B cell (primary cell): ENCODE measurements around the gene CLCA4. TPM values are rescaled to one million over a fixed set of nuclear protein-coding genes. Genes with fewer than 3 reads are reported as not detected.

Source experiments
- ATAC-seq: fragments of 200-7000 bp; cut with Tn5 transposase; one replicate; pipeline ENCODE4 v1.10.0; 2021; ENCODE audit warnings: low read depth, mild to moderate bottlenecking, moderate number of reproducible peaks, moderate library complexity
- CTCF ChIA-PET: fragments of 350-600 bp; sonication (Branson Sonifier 250); formaldehyde crosslinking; loops from one replicate; lab custom pipeline; 2021; ENCODE audit warnings: antibody characterized with exemption, inconsistent platforms; lab: Charles Lee
- POLR2A ChIA-PET: fragments of 350-600 bp; sonication (Branson Sonifier 250); formaldehyde crosslinking; loops from one replicate; lab custom pipeline; 2021; ENCODE audit warnings: antibody characterized with exemption; lab: Charles Lee
- DNase-seq: peaks from one replicate; pipeline ENCODE4 v3.0.0; 2013
- H2AFZ ChIP-seq: 2 replicates; pipeline ENCODE4 v1.6.1; 2012; ENCODE audit warnings: mild to moderate bottlenecking, low read depth, low read length; ENCODE audit not compliant: insufficient read depth, poor library complexity, severe bottlenecking
- H3K27ac ChIP-seq, 2 donors: 1 replicate in 1 of 2; 2 replicates in 1 of 2; pipeline ENCODE4 v1.5.1; 2012 to 2013; ENCODE audit warnings: low read length in 2 of 2, mild to moderate bottlenecking in 2 of 2, moderate library complexity in 1 of 2
- H3K27me3 ChIP-seq, 4 experiments: fragments of 200-600 bp in 1 of 4; sonication (generic) in 1 of 4; replicated peaks in 1 of 4; 1 replicate in 2 of 4; 2 replicates in 2 of 4; pipeline versions ENCODE4 v1.6.1 to v1.7.0; 2013 to 2016; ENCODE audit warnings: low read length in 3 of 4, mild to moderate bottlenecking in 2 of 4, mixed read lengths in 1 of 4, moderate library complexity in 1 of 4; ENCODE audit not compliant: insufficient read depth in 4 of 4, control insufficient read depth in 3 of 4; ENCODE audit errors: control extremely low read depth in 1 of 4
- H3K36me3 ChIP-seq, 2 experiments: replicated peaks in 1 of 2; 1 replicate in 1 of 2; 2 replicates in 1 of 2; pipeline versions ENCODE4 v1.6.1 to v1.7.1; 2013; ENCODE audit warnings: low read length in 1 of 2; ENCODE audit not compliant: insufficient read depth in 2 of 2, control insufficient read depth in 1 of 2; ENCODE audit errors: control extremely low read depth in 1 of 2, extremely low read depth in 1 of 2
- H3K4me1 ChIP-seq, 2 donors: fragments of 200-600 bp in 1 of 2; sonication (generic) in 1 of 2; 1 replicate in 1 of 2; 2 replicates in 1 of 2; pipeline versions ENCODE4 v1.5.1 to v1.6.1; 2013 to 2017; ENCODE audit warnings: low read length in 2 of 2; ENCODE audit not compliant: control insufficient read depth in 2 of 2, insufficient read depth in 2 of 2
- H3K4me2 ChIP-seq: replicated peaks from 2 replicates; pipeline ENCODE3; 2012; ENCODE audit warnings: mild to moderate bottlenecking, low read depth, low read length; ENCODE audit not compliant: poor library complexity, severe bottlenecking
- H3K4me3 ChIP-seq, 5 experiments: fragments of 200-600 bp in 1 of 5; sonication (generic) in 1 of 5; 1 replicate in 3 of 5; 2 replicates in 2 of 5; pipeline versions ENCODE4 v1.5.1 to v1.7.0; 2011 to 2016; ENCODE audit warnings: low read length in 4 of 5, mild to moderate bottlenecking in 4 of 5, low read depth in 2 of 5, control low read depth in 1 of 5, moderate library complexity in 1 of 5; ENCODE audit not compliant: insufficient read depth in 1 of 5; ENCODE audit errors: control extremely low read depth in 1 of 5, extremely low read depth in 1 of 5
- H3K79me2 ChIP-seq: fragments of 200-600 bp; sonication (generic); one replicate; pipeline ENCODE4 v1.6.0; 2016; ENCODE audit warnings: low read length; ENCODE audit not compliant: control insufficient read depth, insufficient read depth
- H3K9ac ChIP-seq: fragments of 200-600 bp; sonication (generic); 2 replicates; pipeline ENCODE4 v1.6.1; 2017; ENCODE audit warnings: mild to moderate bottlenecking, low read length, moderate library complexity
- H3K9me3 ChIP-seq, 3 donors: one replicate each; pipeline versions ENCODE4 v1.6.1 to v1.7.1; 2013; ENCODE audit warnings: low read length in 2 of 3; ENCODE audit not compliant: control insufficient read depth in 2 of 3, insufficient read depth in 1 of 3; ENCODE audit errors: control extremely low read depth in 1 of 3
- H4K20me1 ChIP-seq: 2 replicates; pipeline ENCODE4 v1.6.0; 2012; ENCODE audit warnings: mild to moderate bottlenecking, low read length; ENCODE audit not compliant: insufficient read depth, control insufficient read depth, poor library complexity, severe bottlenecking
- H3K27ac Mint-ChIP-seq: one replicate; pipeline ENCODE4 v1.8.0; 2021; ENCODE audit warnings: mixed read lengths
- H3K27me3 Mint-ChIP-seq: one replicate; pipeline ENCODE4 v1.8.0; 2021; ENCODE audit warnings: mixed read lengths
- H3K4me1 Mint-ChIP-seq: one replicate; pipeline ENCODE4 v1.8.0; 2021; ENCODE audit warnings: mixed read lengths
- H3K4me3 Mint-ChIP-seq: one replicate; pipeline ENCODE4 v1.8.0; 2021; ENCODE audit warnings: mixed read lengths
- H3K9me3 Mint-ChIP-seq: one replicate; pipeline ENCODE4 v1.8.0; 2022; ENCODE audit warnings: mixed read lengths; ENCODE audit not compliant: insufficient read depth
- CTCF ChIP-seq: fragments of 200-600 bp; IDR thresholded peaks from one replicate; pipeline ENCODE4 v1.8.0; 2022; ENCODE audit warnings: antibody characterized with exemption, mild to moderate bottlenecking
- EZH2 ChIP-seq: IDR thresholded peaks from 2 replicates; pipeline ENCODE4 v1.6.1; 2012; ENCODE audit warnings: borderline replicate concordance, low read depth, mild to moderate bottlenecking, moderate library complexity, low read length; ENCODE audit not compliant: insufficient read depth, poor library complexity, severe bottlenecking
- WGBS: methylation state at CpG from one replicate; pipeline ENCODE4 v1.1.5; 2013; ENCODE audit warnings: missing lambda C conversion rate; ENCODE audit not compliant: insufficient coverage; 5-methylcytosine and 5-hydroxymethylcytosine counted together
- intact Hi-C: fragments of 100-400 bp; cut with micrococcal nuclease; formaldehyde crosslinking; loops from one replicate; pipeline ENCODE4 v1.10.0; 2022
- polyA plus RNA-seq: library from polyadenylated mRNA; depleted of rRNA; stranded (reverse); fragments of >200 nt; gene quantifications from 2 replicates; pipeline ENCODE4 v1.2.3, GENCODE V29; 2012
- total RNA-seq, 2 donors: library from RNA; stranded (reverse); fragments of 120-200 nt in 1 of 2; gene quantifications; 1 replicate in 1 of 2; 2 replicates in 1 of 2; pipeline versions ENCODE4 v1.2.3 to v1.2.4, GENCODE V29; 2013 to 2022

Gene CLCA4
- total and polyA plus RNA-seq, 2 donors (not counting 1 experiment from before 2014, with no cell fraction given): not detected

GRCh38 chr1:86567341-86567740 is 20.5 kb downstream of the CLCA4 start:
- CTCF ChIA-PET: no interaction called here

GRCh38 chr1:86567878-86568277 is 21.0 kb downstream of the CLCA4 start:
- H3K27ac ChIP-seq: no peak overlapping the region
- ChIA-PET CTCF (no interaction called here), POLR2A (no interaction called here)
- H3K4me3 ChIP-seq: no peak overlapping the region
- no peaks in the 10 kb centered on the region for H3K27me3 ChIP-seq
- no peak overlapping the region for H3K4me2 ChIP-seq
- Mint-ChIP-seq H3K27me3 (peaks cover 11% of the 10 kb centered on the region), H3K9me3 (no peaks in the 10 kb centered on the region), H3K4me1 (no peaks in the 10 kb centered on the region), H3K4me3 (no peak overlapping the region), H3K27ac (no peak overlapping the region)
- H3K9ac ChIP-seq: no peak overlapping the region
- no peak for ATAC-seq
- no peak overlapping the region for H2AFZ ChIP-seq
- H3K36me3 ChIP-seq: no peaks in the 10 kb centered on the region
- intact Hi-C loops: loop anchor here (5.0 kb wide), 1 partner anchor 34 kb away; no protein-coding TSS in a partner anchor
- no peaks in the 10 kb centered on the region for H3K9me3 ChIP-seq
- WGBS: no CpG with 5 or more reads among the region's 3 CpGs
- H3K4me1 ChIP-seq: no peaks in the 10 kb centered on the region
- H3K79me2 ChIP-seq: no peaks in the 10 kb centered on the region
- DNase-seq: no peak
- no peaks in the 10 kb centered on the region for H4K20me1 ChIP-seq
- TF ChIP-seq CTCF (no peak), EZH2 (no peak)

More at GRCh38 chr1:86567341-86567740, 20.5 kb downstream of the CLCA4 start:
- no peak overlapping the region for H3K27ac Mint-ChIP-seq
- Histone ChIP-seq H3K9me3 (no peaks in the 10 kb centered on the region), H3K4me2 (no peak overlapping the region), H3K79me2 (no peaks in the 10 kb centered on the region), H3K36me3 (no peaks in the 10 kb centered on the region), H3K4me1 (no peaks in the 10 kb centered on the region), H3K9ac (no peak overlapping the region), H3K27ac (no peak overlapping the region), H3K4me3 (no peak overlapping the region), H3K27me3 (no peaks in the 10 kb centered on the region), H4K20me1 (no peaks in the 10 kb centered on the region), H2AFZ (no peak overlapping the region)
- POLR2A ChIA-PET: no interaction called here
- TF ChIP-seq EZH2 (no peak), CTCF (no peak)
- H3K9me3 Mint-ChIP-seq: no peaks in the 10 kb centered on the region
- intact Hi-C loops: loop anchor here (5.0 kb wide), 1 partner anchor 35 kb away; no protein-coding TSS in a partner anchor
- DNase-seq (no peak), ATAC-seq (no peak)
- no CpG with 5 or more reads among the region's 3 CpGs for WGBS
- no peaks in the 10 kb centered on the region for H3K4me1 Mint-ChIP-seq
- H3K4me3 Mint-ChIP-seq: no peak overlapping the region
- H3K27me3 Mint-ChIP-seq: peaks cover 13% of the 10 kb centered on the region
